ENCODE measurements around the gene PRPF40A.

The PRPF40A gene

DNA sequence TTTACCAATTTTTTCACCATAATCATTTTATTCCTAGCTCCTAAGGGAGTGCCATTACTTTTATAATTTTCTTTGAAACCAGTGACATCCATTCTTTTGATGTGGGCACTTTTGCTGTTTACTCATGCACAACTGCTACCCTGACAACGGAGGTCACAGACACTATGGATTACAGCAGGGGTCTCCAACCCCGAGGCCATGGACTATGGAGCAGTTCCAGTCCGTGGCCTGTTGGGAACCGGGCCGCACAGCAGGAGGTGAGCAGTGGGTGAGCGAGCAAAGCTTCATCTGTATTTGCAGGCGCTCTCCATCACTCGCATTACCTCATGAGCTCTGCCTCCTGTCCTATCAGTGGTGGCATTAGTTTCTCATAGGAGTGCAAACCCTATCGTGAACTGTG lies 34.6 kb downstream of the PRPF40A start:
- Histone ChIP-seq H3K4me3 (ENCODE audit: low read length) (no peak overlapping the region), H3K27me3 (ENCODE audit: insufficient read depth, low read length) (no peaks in the 10 kb centered on the region), H3K36me3 (ENCODE audit: insufficient read depth, low read depth, low read length) (peaks cover 93% of the 10 kb centered on the region), H3K9ac (ENCODE audit: low read depth, low read length) (no peak overlapping the region), H3K27ac (ENCODE audit: low read length) (no peak overlapping the region), H3K4me1 (ENCODE audit: insufficient read depth, low read length) (no peaks in the 10 kb centered on the region), H3K9me3 (ENCODE audit: insufficient read depth, low read depth, low read length) (peaks cover 8% of the 10 kb centered on the region)

- no peaks in the 10 kb centered on the region for H3K27me3 ChIP-seq (ENCODE audit: insufficient read depth, low read length)
- peaks cover 96% of the 10 kb centered on the region for H3K36me3 ChIP-seq (ENCODE audit: insufficient read depth, low read depth, low read length)
- no peaks in the 10 kb centered on the region for H3K4me1 ChIP-seq (ENCODE audit: insufficient read depth, low read length)
- H3K27ac ChIP-seq (ENCODE audit: low read length), result no peak overlapping the region
- H3K4me3 ChIP-seq (ENCODE audit: low read length), result no peak overlapping the region
- H3K9ac ChIP-seq (ENCODE audit: low read depth, low read length), result no peak overlapping the region
- peaks cover 8% of the 10 kb centered on the region for H3K9me3 ChIP-seq (ENCODE audit: insufficient read depth, low read depth, low read length)
These were observed 38.5 kb downstream of the PRPF40A start for GRCh38 chr2:152678808-152679207.

GRCh38 chr2:152676461-152676860 lies 40.8 kb downstream of the PRPF40A start:
- Histone ChIP-seq H3K27ac (ENCODE audit: low read length) (no peak overlapping the region), H3K27me3 (ENCODE audit: insufficient read depth, low read length) (no peaks in the 10 kb centered on the region), H3K4me3 (ENCODE audit: low read length) (no peak overlapping the region), H3K4me1 (ENCODE audit: insufficient read depth, low read length) (no peaks in the 10 kb centered on the region), H3K36me3 (ENCODE audit: insufficient read depth, low read depth, low read length) (peaks cover 99% of the 10 kb centered on the region), H3K9me3 (ENCODE audit: insufficient read depth, low read depth, low read length) (no peaks in the 10 kb centered on the region), H3K9ac (ENCODE audit: low read depth, low read length) (no peak overlapping the region)

GRCh38 chr2:152674334-152674733 lies 42.9 kb downstream of the PRPF40A start:
- no peak overlapping the region for H3K27ac ChIP-seq (ENCODE audit: low read length)
- H3K4me3 ChIP-seq (ENCODE audit: low read length), result no peak overlapping the region
- peaks cover 100% of the 10 kb centered on the region for H3K36me3 ChIP-seq (ENCODE audit: insufficient read depth, low read depth, low read length)
- no peak overlapping the region for H3K9ac ChIP-seq (ENCODE audit: low read depth, low read length)
- H3K9me3 ChIP-seq (ENCODE audit: insufficient read depth, low read depth, low read length), result no peaks in the 10 kb centered on the region
- no peaks in the 10 kb centered on the region for H3K4me1 ChIP-seq (ENCODE audit: insufficient read depth, low read length)
- H3K27me3 ChIP-seq (ENCODE audit: insufficient read depth, low read length), result no peaks in the 10 kb centered on the region

- H3K36me3 ChIP-seq (ENCODE audit: insufficient read depth, low read depth, low read length), result peaks cover 98% of the 10 kb centered on the region
- H3K9ac ChIP-seq (ENCODE audit: low read depth, low read length), result no peak overlapping the region
- H3K27ac ChIP-seq (ENCODE audit: low read length), result no peak overlapping the region
These were observed 52.5 kb downstream of the PRPF40A start for GRCh38 chr2:152664725-152665124.

DNA sequence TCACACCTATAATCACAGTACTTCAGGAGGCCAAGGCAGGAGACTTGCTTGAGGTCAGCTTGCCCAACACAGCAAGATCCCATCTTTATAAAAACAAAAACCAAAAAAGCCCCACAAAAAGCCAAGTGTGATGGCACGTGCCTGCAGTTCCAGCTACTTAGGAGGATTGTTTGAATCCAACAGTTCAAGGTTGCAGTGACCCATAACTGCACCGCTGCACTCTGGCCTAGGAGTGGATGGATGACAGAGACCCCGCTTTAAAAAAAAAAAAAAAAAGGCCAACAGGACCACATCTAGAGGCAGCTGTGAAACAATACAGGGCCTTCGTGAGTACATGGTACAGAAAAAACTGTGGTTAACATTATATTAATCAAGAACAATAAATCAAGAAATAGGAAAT lies 56.2 kb downstream of the PRPF40A start:
- H3K27ac ChIP-seq (ENCODE audit: low read length), result no peak overlapping the region
- peaks cover 97% of the 10 kb centered on the region for H3K36me3 ChIP-seq (ENCODE audit: insufficient read depth, low read depth, low read length)
- no peak overlapping the region for H3K4me3 ChIP-seq (ENCODE audit: low read length)
- no peak overlapping the region for H3K9ac ChIP-seq (ENCODE audit: low read depth, low read length)
- no peaks in the 10 kb centered on the region for H3K27me3 ChIP-seq (ENCODE audit: insufficient read depth, low read length)
- no peaks in the 10 kb centered on the region for H3K4me1 ChIP-seq (ENCODE audit: insufficient read depth, low read length)
- H3K9me3 ChIP-seq (ENCODE audit: insufficient read depth, low read depth, low read length), result no peaks in the 10 kb centered on the region

More at GRCh38 chr2:152664725-152665124, 52.5 kb downstream of the PRPF40A start:
- no peaks in the 10 kb centered on the region for H3K9me3 ChIP-seq (ENCODE audit: insufficient read depth, low read depth, low read length)
- H3K27me3 ChIP-seq (ENCODE audit: insufficient read depth, low read length), result no peaks in the 10 kb centered on the region
- H3K4me3 ChIP-seq (ENCODE audit: low read length), result no peak overlapping the region
- H3K4me1 ChIP-seq (ENCODE audit: insufficient read depth, low read length), result no peaks in the 10 kb centered on the region

DNA sequence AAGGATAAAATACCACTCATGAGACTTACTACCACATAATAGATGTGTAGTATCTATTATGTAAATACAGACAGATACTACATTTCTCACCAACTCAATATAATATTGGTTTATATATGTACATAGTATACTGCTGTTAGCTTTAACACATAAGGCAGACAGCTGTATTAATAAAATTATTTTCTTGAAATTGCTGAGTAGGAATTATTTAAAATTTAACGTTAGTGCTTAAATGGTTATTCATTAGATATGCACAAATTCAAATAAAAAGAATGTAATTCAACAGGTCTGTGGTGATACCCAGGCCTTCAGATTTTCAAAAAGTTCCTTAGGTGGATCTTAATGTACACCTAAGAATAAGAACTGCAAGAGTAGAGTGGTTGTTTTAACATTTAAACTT lies 59.0 kb downstream of the PRPF40A start:
- Histone ChIP-seq H3K27ac (ENCODE audit: low read length) (no peak overlapping the region), H3K4me3 (ENCODE audit: low read length) (no peak overlapping the region), H3K36me3 (ENCODE audit: insufficient read depth, low read depth, low read length) (peaks cover 97% of the 10 kb centered on the region), H3K27me3 (ENCODE audit: insufficient read depth, low read length) (no peaks in the 10 kb centered on the region), H3K9me3 (ENCODE audit: insufficient read depth, low read depth, low read length) (no peaks in the 10 kb centered on the region), H3K4me1 (ENCODE audit: insufficient read depth, low read length) (no peaks in the 10 kb centered on the region), H3K9ac (ENCODE audit: low read depth, low read length) (no peak overlapping the region)

DNA sequence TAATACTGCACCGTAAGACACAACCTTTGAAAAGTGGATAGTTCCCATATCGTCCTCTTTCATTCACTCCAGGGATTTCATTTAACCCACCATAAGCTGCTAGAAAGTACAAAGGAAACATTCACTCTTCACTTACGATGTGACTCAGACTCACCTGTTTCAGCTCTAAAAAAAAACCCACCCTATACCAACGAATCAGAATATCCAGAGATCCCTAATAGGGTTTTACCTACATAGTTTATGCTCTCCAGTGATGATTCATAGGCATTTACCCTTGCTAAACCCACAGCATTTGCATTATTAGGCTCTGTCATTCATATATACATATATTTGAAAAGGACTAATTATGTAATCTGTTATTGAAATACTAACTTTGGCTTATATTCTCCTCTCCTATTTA lies 60.2 kb downstream of the PRPF40A start:
- no peaks in the 10 kb centered on the region for H3K27me3 ChIP-seq (ENCODE audit: insufficient read depth, low read length)
- H3K4me1 ChIP-seq (ENCODE audit: insufficient read depth, low read length), result no peaks in the 10 kb centered on the region
- H3K9ac ChIP-seq (ENCODE audit: low read depth, low read length), result no peak overlapping the region
- no peak overlapping the region for H3K27ac ChIP-seq (ENCODE audit: low read length)
- H3K36me3 ChIP-seq (ENCODE audit: insufficient read depth, low read depth, low read length), result peaks cover 95% of the 10 kb centered on the region
- no peaks in the 10 kb centered on the region for H3K9me3 ChIP-seq (ENCODE audit: insufficient read depth, low read depth, low read length)
- no peak overlapping the region for H3K4me3 ChIP-seq (ENCODE audit: low read length)

DNA sequence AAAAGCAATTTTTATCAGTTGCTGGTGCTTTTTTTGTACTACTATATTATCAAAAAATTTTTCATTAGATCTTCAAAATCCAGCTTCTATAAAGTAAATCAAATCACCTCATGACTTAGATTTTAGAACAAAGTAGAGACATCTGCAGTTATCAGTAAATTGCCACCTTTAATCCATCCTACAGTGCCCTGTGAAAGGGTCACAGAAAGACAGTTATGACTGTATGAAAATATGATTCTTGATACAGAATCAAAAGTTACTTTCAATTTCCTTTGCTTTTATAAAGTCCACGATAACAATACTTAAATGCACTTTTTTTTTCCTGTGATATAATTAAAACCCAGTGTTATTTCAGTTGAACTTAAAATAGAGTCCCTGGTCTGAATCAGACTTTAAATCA lies 61.4 kb downstream of the PRPF40A start:
- no peaks in the 10 kb centered on the region for H3K27me3 ChIP-seq (ENCODE audit: insufficient read depth, low read length)
- peaks cover 92% of the 10 kb centered on the region for H3K36me3 ChIP-seq (ENCODE audit: insufficient read depth, low read depth, low read length)
- H3K4me3 ChIP-seq (ENCODE audit: low read length), result no peak overlapping the region
- H3K9ac ChIP-seq (ENCODE audit: low read depth, low read length), result no peak overlapping the region
- no peak overlapping the region for H3K27ac ChIP-seq (ENCODE audit: low read length)
- no peaks in the 10 kb centered on the region for H3K9me3 ChIP-seq (ENCODE audit: insufficient read depth, low read depth, low read length)
- no peaks in the 10 kb centered on the region for H3K4me1 ChIP-seq (ENCODE audit: insufficient read depth, low read length)

- no peaks in the 10 kb centered on the region for H3K9me3 ChIP-seq (ENCODE audit: insufficient read depth, low read depth, low read length)
- H3K9ac ChIP-seq (ENCODE audit: low read depth, low read length), result no peak overlapping the region
- no peak overlapping the region for H3K4me3 ChIP-seq (ENCODE audit: low read length)
- H3K27me3 ChIP-seq (ENCODE audit: insufficient read depth, low read length), result no peaks in the 10 kb centered on the region
- H3K36me3 ChIP-seq (ENCODE audit: insufficient read depth, low read depth, low read length), result peaks cover 74% of the 10 kb centered on the region
- peaks cover 8% of the 10 kb centered on the region; the same call in 1 of the 2 replicates for H3K4me1 ChIP-seq (ENCODE audit: insufficient read depth, low read length)
- no peak overlapping the region for H3K27ac ChIP-seq (ENCODE audit: low read length)
These were observed 65.4 kb downstream of the PRPF40A start for GRCh38 chr2:152651834-152652233.

- Histone ChIP-seq H3K9ac (ENCODE audit: low read depth, low read length) (no peak overlapping the region), H3K36me3 (ENCODE audit: insufficient read depth, low read depth, low read length) (peaks cover 66% of the 10 kb centered on the region), H3K27ac (ENCODE audit: low read length) (no peak overlapping the region), H3K9me3 (ENCODE audit: insufficient read depth, low read depth, low read length) (no peaks in the 10 kb centered on the region), H3K4me3 (ENCODE audit: low read length) (no peak overlapping the region), H3K4me1 (ENCODE audit: insufficient read depth, low read length) (peaks cover 8% of the 10 kb centered on the region; the same call in 1 of the 2 replicates), H3K27me3 (ENCODE audit: insufficient read depth, low read length) (no peaks in the 10 kb centered on the region)
These were observed 66.4 kb downstream of the PRPF40A start for GRCh38 chr2:152650768-152651371.

DNA sequence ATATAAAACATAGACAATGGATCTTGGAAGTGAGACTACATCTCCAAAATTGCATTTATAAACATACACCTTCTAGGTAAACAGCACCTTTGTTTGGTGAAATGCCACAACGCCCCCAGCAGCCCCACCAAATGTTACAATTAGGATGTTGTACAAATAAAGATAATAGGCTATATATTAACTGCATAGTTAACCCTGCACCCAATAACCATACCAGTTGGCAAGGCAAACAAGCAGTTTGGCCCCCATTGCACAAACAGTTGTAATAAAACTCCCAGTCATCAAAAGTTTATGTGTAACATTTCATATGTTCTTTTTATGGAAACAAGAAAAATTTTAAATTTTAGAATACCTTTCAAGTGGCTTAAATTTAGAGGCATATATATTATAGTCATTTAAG lies 67.3 kb downstream of the PRPF40A start:
- H3K9ac ChIP-seq (ENCODE audit: low read depth, low read length), result no peak overlapping the region
- no peaks in the 10 kb centered on the region for H3K9me3 ChIP-seq (ENCODE audit: insufficient read depth, low read depth, low read length)
- peaks cover 62% of the 10 kb centered on the region for H3K36me3 ChIP-seq (ENCODE audit: insufficient read depth, low read depth, low read length)
- no peak overlapping the region for H3K4me3 ChIP-seq (ENCODE audit: low read length)
- no peak overlapping the region for H3K27ac ChIP-seq (ENCODE audit: low read length)
- H3K4me1 ChIP-seq (ENCODE audit: insufficient read depth, low read length), result peaks cover 8% of the 10 kb centered on the region; the same call in 1 of the 2 replicates
- no peaks in the 10 kb centered on the region for H3K27me3 ChIP-seq (ENCODE audit: insufficient read depth, low read length)
